HG03108 (cell line): ENCODE measurements around the gene ATP6V1G3.
"Not testable (repeated sequence)": the region's sequence is repeated elsewhere in the genome, so short reads cannot be mapped to it uniquely, and the experiment has no call there.

Experiments
- ATAC-seq: cut with Tn5 transposase; IDR thresholded peaks from one replicate; pipeline ENCODE4 v1.9.1; 2021; ENCODE audit warnings: moderate library complexity; ENCODE audit not compliant: unreplicated experiment

The ATP6V1G3 gene

GRCh38 chr1:198498103-198498385 lies 42.4 kb downstream of the ATP6V1G3 start:
- no peak for ATAC-seq

DNA sequence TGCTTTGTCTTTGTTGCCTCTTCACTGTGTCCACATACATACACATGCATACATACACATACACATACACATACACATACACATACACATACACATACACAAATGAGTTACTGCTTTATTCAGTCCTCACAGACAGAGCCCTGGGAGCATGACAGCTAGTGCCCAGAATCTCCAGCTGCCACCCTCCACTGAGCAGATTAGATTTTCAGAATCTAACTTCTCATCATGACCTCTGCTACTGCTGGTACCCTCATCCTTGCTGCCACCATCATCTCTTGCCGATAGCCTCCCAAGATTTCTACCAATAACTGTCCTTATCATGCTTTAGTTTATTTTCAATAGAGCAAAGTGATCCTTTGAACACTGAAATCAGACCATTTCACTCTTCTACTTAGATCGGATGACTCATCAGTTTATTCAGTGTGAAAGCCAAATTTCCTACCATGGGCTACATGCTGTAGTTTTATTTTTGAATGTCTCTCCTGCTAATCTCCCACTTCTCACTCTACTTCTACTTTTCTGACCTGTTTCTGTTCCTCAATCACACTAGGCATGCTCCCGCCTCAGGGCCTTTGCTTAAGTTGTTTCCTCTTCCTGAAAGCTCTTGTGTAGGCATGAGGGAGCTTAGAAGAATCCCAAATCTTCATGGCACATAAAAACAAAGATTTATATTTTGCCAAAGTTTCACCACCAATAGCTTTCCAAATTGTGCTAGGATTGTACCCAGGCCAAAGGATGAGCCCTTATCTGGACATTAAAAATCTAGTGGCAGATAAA lies 43.0 kb downstream of the ATP6V1G3 start:
- no peak for ATAC-seq

- no peak for ATAC-seq
Measured at GRCh38 chr1:198496216-198497143, 44.0 kb downstream of the ATP6V1G3 start.

- ATAC-seq: no peak
Measured at GRCh38 chr1:198495631-198496030, 44.8 kb downstream of the ATP6V1G3 start.

DNA sequence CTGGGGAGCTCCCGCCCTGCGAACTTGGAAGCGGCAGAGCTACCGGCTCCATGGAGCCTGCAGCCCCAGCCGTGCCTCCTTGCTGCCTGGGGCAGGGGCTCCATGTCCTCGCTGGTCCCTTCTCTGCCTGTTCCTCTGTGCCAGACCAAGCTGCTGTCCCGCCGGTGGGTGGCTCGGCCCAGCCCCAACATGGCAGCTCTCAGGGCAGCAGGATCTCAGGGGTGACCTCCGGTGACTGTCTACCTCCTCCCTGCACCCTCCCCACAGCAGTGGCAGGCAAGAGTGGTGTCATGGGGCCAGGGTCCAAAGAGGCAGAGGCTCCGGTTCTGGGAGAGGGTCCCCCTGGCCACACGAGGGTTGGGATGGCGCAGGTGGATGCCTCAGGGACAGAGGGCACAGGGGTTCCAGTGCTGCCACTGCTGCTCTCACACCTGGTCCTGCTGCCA lies 45.8 kb downstream of the ATP6V1G3 start:
- ATAC-seq: no peak

- no peak for ATAC-seq
Measured at GRCh38 chr1:198494139-198494538, 46.3 kb downstream of the ATP6V1G3 start.

DNA sequence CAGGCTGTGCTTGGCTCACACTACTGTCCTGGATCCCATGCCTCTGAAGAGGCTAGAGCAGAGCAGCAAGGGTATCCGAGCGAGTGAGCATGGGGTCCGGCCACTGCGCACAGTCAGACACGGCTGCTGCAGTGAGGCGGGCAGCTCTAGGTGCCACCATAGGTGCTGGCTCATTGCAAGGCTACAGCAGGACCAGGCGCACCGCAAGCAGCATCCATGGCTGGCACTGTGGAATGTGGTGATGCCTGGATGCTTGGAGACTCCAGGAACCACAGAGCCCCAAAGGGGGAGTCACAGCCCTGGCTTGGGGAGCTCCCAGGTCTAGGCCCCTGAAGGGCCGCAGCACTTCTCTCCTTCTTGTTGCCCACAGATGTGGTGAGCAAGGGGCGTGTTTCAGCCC lies 47.2 kb downstream of the ATP6V1G3 start:
- no peak for ATAC-seq

GRCh38 chr1:198492872-198493271 lies 47.6 kb downstream of the ATP6V1G3 start:
- ATAC-seq: no peak

DNA sequence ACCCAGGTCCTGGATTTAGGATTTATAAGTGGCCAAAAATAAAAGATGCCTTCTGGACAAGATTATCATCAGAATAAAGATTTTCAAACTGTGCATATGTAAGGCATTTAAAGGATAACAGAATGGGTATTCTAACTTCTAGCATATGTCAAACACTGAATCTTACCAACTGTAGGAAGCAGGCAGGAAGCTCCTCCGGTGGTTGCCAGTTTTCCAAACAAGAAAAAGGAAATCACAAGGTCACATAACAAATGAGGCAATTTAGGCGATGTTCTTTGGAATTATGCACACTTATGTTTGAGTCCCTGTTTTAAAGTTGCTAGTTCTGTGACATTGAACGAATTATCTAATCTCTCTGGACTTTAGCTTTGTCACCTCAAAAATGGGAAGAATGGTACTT lies 48.9 kb downstream of the ATP6V1G3 start:
- ATAC-seq: no peak

DNA sequence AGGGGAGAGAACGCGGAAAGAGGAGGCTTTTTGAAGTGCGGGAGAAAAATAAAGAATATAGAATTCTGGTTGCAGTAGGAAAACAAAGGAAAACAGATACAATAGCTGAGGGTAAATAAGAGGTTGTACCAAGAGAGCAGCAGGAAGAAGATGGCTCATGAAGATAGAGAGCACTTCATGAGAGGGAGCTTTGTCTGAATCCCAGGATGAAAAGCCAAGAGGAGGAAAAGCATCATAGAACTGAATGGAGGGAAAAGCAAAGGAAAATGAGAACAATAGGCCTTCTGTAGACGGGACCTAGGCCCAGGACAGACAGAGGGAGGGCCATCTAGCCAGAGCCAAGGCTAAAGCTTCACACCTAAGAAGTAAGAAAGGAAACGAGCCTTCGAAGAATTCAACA lies 49.5 kb downstream of the ATP6V1G3 start:
- ATAC-seq: no peak

- no peak for ATAC-seq
Measured at GRCh38 chr1:198490224-198490623, 50.3 kb downstream of the ATP6V1G3 start.

DNA sequence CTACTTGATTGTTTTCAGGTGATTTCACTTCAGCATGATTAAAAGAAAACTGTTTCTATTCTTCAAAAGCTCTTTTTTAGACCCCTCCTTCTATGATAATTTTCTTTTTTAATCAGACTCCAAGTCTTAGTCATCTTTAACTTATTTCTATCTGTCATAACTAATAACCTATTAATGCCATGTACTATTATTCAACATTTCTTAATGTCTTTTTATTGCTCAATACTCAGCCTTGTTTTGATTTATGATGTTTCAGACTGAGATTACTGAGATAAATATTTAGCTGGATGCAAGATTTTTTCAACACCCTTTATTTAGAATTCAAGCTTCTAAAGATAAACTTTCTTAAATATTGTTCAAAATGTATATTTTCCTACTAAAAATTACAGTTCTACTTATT lies 53.6 kb downstream of the ATP6V1G3 start:
- ATAC-seq: no peak

GRCh38 chr1:198483645-198484044 lies 56.8 kb downstream of the ATP6V1G3 start:
- no peak for ATAC-seq

DNA sequence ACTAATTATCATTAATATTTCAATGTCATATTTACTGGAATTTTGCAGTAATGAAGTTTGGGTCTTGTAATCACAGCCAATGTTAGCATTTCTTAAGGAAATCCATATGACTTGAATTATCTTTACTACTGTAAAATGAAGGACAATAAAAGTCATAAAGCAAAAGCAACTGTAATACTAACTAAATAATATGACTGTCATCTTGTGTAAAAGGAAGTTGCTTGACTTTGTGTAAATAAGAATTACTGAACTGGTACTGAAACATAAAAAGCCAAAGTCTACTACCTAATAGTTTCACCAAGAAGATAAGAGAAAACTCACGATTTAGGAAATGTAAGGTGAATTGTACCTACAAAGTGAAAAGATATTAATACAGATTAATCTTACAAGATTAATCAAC lies 57.5 kb downstream of the ATP6V1G3 start:
- ATAC-seq: no peak

- ATAC-seq: no peak
Measured at GRCh38 chr1:198481661-198482060, 58.8 kb downstream of the ATP6V1G3 start.

DNA sequence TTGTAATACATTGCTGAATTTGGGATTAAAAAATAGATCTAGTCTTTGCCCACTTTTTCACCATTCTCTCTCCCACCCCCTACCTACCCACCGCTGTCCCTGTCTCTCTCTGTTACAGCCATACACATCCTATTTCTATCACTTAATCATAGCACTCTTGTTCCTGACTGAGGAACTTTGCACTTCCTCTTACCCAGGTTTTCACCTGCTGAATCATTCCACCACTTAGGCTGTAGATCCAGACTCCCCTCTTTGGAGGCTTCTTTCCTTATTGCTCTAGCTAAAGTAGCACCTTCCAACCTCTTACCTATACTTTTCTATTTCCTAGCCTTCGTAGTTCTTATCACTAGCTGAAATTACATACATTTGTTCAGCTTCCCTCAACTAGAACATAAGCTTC lies 59.6 kb downstream of the ATP6V1G3 start:
- ATAC-seq: no peak

- not testable (repeated sequence) for ATAC-seq
Measured at GRCh38 chr1:198477354-198477753, 63.1 kb downstream of the ATP6V1G3 start.
